NCI-H1417 (cell line): ENCODE data around the gene DYRK1A.

ENCODE experiments used
- DNase-seq, 3 experiments: peaks; one replicate each; lab custom pipeline; 2025; lab: John Stamatoyannopoulos, UW

The DYRK1A gene

DNA sequence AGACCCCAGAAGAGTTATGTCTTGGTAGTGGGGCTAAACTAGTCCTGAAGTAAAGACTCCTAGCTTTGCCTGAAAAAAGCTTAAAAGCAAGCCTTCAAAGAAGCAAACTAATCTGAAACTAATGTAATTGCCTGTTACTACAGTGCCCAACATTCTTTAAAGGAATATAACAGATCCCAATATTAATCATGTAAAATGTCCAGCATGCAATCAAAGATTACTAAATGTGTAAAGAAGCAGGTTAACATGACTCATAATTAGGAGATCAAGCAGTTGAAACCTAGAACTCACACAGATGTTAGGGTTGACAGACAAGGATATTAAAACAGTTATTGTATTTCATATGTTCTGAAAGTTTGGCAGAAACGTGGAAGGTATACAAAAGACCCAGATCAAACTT is 17.8 kb downstream of the DYRK1A start:
- DNase-seq = no peak

DNA sequence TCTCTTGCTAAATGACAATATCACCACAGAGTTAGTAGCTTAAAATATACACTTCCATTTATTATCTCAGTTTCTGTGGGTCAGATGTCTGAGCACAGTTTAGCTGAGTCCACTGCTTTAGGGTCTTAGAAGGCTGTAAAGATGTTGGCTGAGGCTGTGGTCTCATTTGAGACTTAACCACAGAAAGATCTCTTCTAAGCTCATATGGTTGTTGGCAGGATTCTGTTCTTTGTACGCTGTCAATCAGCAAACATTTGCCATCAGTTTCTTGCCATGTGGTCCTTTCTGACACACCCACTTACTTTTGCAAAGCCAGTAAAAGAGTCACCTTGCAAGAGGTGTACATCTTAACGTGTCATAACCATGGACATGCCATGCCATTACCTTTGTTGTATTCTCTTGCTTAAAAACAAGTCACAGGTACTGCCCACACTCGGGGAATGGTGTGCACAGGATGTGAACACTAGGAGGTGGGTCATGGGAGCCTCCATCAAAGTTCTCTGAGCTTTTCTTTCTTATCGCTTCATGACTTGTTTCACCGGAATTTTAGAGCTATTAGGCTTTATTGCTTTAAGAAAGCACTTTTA is 18.7 kb downstream of the DYRK1A start:
- no peak for DNase-seq

DNA sequence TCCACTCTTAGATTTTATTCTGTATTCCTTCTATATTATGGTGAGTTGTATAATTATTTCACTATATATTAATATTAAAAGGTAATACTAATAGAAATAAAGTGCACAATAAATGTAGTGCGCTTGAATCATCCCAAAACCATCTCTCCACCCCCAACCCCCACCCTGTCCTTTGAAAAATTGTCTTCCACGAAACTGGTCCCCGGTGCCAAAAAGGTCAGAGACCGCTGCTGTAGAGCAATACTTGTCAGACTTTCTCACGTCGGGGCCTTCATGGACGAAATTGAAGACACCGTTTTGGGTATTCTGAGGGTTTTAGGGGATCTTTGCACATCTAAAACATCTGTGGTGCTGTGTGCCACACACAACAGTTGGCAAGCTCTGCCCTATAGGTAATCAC is 19.6 kb downstream of the DYRK1A start:
- no peak for DNase-seq

DNA sequence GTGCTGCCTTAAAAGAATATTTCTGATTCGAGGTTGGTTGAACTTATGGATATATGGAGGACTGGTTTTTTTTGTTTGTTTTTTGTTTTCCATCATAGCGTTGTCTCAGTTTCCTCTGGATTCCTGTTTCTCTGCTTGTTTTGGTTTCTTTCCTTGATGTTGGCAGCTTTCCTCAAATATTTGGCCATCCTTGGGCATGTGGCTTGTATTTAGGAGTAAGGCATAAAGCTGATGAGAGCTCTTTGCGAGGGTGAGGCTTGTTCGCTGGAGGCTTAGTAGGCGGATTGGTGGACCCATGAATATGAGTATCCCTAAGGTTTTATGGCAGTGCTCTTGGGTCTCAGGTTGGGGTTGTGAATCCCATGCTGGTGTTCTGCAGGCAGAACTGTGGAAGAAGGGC is 22.9 kb downstream of the DYRK1A start:
- no peak for DNase-seq

DNA sequence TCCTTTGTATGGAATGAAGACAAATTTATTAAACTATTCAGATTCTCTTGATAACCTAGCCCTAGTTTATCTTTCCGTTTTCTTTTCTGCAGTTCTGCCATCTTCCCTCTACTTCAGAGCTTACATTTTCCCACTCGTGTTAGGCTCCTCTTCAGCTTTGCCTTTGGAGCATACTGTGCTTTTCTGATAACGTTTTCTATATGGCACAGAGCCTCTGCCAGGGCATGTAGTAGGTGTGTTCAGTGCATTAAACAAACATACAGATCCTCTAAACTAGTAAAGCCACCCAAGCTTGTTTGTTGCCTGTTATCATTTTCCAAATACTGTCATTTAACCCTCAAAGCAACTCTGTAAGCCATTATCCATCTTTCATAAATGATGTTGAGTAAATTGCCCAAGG is 25.1 kb downstream of the DYRK1A start:
- DNase-seq = no peak

DNA sequence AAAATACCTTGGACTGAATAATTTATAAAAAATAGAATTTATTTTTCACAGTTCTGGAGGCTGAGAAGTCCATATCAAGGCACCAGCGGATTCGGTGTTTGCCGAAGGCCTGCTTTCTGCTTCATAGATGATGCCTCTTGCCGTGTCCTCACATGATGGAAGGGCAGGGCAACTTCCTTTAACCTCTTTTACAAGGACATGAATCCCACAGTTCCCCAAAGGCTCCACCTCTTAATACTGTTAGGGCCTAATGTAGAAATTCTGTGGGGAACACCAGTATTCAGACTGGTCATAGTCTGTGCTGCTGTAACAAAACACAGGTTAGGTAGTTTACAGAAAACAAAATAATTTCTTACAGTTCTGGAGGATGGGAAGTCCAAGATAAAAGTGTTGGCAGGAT is 25.9 kb downstream of the DYRK1A start:
- DNase-seq = no peak

DNA sequence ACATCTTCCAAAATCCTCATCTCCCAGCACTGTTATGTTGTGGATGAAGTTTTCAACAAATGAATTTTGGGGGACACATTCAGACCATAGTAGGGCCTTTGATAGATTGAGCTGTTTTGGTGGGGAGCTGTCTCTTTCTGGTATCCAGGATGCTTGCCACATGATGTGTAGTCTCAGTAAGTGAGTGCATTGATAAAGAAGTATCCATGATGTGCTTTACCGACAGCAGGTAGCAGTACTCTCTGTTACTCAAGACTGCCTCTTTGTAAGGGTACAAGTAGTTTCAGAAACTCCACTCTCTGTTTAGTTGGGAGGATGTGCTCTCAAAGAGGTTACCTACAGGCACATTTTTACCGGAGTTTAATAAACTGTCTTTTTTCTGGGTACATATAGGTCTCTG is 26.5 kb downstream of the DYRK1A start:
- DNase-seq = no peak

DNA sequence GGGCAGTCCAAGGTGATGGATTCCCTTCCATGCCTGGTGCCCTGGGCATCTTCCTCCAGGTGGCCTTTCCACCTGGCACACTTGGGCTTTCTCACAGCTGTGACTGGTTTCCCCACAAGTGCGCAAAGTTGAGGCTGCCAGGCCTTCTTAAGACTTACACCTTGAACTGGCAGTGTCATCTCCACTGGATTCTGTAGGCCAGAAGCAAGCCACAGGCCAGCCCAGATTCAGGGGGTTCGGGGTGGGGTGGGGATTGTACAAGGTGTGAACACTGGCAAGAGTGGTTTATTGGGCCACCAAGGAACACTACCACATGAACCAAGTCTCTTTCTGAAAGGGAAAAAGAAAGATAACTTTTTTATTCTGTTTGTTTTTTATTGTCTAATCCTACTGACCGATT is 27.2 kb downstream of the DYRK1A start:
- DNase-seq = no peak

DNA sequence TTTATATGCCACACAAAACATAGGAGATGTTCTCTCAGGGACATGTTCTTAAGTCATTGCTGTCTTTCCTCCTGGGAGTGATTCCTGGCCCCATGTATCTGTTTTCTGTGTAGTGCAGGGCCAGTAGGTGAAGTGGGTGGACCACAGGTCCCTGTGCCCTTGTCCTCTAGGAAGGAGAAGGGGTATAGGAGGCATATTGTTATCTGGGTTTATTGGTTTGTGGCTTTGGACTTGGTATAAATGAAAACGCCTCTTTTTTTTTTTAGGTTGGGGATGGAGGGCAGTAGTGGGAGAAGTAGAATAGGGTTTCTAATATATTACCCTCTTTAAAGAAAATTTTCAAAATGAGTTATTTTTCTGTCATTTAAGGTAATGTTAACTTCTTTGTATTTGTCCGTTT is 29.4 kb downstream of the DYRK1A start:
- no peak for DNase-seq

DNA sequence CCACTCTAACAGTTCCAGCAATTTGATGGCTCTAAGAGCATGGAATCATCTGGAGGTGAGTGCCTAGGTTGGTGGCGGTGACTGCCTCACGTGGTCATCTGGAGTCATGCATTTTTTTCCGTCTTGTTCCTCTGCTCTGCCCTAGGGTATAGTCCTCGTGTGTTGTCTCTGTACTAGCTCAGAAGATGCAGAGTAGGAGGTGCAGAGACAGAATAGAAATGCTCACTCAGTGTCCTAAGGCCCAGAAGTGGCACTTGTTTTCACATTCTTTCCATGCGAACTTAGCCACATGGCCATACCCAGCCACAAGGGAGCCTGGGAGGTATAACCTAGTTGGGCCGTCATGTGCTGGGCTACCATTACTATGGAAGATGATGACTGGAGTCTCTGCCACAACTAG is 30.3 kb downstream of the DYRK1A start:
- no peak for DNase-seq

DNA sequence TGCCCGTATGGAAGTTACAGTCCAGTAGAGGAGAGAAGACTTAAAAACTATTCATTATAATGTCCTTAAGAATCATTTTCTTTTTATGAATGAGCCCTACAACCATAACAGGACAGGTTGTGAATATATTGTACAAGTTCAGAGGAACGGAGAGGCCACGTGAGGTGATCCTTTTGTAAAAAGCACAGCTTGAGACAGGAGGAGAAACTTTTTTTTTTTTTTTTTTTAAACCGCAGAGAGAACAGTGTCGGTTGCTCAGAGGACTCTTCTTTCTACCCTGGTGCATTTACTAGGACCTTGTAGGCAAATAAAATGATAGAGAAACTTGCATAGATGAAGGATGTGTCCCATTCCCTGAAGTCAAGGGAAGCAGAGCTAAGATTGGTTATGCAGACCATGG is 32.1 kb downstream of the DYRK1A start:
- DNase-seq = no peak

DNA sequence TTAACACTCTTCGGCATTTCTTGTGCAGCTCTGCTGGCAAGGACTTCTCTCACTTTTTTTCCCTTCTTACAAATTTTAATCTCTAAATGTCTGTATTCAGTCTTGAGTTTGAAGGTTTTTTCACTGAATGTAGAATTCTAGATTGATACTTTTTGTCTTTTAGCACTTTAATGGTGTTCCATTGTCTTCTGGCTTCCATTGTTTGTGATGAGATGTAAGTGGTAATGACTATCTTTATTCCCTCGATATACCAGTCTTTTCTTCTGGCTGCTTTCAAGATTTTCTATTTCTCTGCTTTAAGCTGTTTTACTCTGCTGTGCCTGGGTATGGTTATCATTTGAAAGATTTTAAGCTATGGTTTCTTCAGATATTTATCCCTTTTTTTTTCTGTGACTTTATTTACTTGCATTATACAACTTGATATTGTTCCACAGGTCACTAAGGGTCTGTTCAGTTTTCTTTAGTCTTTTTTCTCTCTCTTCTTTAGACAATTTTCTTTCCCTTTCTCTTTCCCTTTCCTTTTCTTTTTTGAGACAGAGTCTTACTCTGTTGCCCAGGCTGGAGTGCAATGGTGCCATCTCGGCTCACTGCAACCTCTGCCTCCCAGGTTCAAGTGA is 35.8 kb downstream of the DYRK1A start:
- peak in 1 of 3 experiments; percentile 5 for DNase-seq

DNA sequence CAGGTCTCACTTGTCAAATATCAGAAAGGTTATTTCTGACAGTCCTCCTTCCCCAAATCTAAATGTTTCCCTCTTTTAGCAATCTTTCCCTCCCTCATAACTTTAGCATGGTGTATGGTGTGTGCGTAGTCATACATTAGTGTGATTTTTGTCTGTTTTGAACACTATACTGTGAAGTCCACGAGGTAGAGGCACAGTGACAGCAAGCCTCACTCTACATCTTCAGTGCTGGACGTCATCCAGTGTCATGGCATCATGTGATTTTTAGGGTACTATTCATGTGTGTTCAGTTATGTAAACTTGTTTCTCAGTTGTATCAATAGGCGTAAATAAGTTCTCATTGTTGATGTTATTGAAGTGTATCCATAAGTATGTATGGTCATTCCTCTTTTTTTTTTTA is 39.1 kb downstream of the DYRK1A start:
- DNase-seq = no peak

DNA sequence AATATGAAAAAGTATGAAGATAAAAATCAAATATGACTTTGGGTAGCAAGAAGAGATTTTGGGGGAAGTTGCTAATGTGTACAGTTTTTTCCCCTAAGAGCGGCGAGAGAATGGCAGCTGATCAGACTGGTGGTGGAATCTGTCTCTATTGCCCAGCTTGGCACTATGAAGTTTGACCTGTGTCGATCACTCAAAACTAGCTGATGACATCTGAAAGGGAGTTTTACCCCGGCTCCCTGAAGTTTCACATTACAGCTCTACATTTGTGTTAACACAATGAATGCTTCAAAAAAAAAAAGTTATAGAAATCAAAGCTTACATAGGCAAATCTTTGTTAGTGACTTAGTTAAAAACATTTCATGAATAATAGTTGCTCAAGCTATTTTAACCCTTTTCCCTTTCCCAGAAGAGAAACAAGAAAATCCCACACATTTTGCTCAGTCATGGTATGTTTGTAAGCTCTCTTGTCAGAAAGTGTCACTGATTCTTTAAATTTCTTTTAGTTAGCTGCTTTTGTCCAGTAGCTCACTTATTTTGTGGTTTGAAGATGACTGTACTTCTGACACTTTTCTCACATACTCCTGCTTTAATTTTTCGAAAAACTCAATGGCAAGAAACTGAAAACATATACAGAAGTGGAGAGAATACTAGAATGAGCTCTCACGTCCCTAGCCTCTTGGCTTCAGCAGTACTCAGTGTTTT is 41.3 kb downstream of the DYRK1A start:
- DNase-seq = no peak

DNA sequence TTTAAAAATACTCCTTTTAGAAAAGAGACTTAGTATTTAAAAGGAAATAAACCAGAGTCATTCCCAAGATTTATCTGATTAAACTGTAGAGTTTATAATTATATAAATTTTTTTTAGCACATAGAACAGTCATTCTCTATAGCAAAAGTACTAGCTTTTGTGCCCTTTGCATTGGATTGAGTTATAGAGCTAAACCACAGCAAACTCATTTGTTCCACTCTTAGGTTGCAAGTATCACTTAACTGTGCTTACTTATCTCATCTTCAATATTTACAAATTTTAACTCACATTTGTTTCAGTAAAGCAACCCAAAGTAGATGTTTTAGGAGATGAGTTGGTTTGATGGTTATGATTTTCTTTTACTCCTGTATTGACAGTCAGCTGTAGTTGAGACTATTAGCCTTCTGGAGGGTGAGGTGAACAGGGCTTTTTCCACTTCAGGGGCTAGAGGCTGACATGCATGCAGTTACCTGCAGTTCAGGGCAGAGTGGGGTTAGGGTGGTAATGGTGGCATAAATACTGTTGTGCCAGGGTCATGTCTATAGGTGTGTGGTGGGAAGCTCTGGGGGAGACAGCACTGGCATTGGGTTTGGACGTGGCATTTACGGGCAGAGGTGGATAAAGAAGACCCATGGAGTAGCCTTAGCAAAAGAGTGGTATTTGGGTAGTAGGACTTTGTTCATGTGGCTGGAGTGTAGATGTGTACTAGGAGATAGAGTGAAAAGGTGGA is 42.1 kb downstream of the DYRK1A start:
- DNase-seq = no peak

DNA sequence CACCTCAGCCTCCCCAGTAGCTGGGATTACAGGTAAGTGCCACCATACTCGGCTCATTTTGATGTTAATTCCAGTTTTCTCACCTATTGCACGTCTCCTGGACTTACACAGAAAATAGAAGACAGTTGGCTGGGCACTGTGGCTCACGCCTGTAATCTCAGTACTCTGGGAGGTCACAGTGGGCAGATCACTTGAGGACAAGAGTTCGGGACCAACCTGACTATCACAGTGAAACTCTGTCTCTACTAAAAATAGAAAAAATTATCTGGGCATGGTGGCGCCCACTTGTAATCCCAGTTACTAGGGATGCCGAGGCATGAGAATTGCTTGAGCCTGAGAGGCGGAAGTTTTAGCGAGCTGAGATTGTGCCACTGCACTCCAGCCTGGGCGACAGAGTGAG is 44.1 kb downstream of the DYRK1A start:
- DNase-seq = no peak

DNA sequence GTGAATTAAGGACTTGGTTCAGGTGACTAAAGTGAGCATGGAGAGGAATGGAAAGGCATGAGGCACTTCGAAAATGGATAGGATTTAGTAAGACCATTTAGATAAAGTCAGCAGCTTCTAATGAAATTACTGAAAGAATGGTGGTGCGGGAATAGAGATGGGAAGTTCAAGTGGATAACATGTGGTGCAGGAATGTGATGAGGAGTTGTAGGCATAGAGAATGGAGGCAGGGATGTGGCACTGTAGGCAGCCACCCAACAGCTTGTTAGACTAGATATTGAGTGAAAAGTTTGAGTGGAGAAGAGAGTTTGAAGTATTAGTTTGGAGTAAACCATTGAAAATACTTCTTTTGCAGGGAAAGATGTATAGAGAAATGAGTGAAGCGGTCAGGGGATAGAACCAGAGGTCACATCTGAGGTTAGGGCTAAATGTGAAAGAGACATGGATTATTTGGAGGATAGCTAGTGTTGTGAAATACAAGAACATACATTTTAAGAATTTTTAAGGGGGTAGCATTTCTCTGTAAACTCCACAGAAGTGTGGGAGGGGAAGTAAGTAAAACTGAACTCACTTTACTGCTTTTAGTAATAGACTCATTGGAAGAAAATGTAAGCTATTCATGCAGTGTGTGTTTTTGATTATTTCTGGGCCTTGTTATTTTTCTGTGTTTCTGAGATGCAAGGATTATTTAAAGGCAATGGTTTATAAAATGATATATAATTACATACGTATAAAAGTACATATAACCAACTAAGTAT is 46.2 kb downstream of the DYRK1A start:
- no peak for DNase-seq

DNA sequence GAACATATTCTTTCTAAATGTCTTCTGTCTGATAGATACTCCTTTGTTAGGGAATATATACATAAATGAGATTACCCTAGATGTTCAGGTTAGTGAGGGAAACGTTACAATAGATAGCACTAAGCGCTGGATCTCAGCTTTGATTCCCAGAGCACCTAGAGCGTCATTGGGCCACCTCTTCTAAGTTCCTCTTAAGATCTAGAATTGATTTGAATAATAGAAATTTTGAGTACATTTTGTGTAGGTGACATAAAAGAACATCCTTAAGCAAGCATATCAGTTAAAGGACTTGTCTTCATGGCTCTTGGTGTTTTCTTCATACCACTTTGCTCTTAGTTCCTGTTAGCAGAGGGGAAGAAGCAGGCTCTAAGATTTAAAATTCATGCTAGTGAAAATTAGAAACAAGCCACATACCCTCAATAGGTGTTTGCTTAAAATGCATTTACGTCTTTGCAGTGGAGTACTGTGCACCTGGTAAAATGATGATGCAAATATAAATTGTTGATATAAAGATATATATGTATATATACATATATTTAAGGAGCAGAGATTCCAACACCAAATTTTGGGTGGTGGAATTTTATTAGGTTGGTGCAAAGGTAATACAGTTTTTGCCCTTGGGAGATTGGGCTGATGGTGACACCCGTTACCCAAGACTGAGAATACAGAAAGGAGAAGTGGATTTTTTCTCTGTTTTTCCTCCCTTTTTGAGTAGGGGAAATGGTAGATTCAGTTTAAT is 47.1 kb downstream of the DYRK1A start:
- no peak for DNase-seq

DNA sequence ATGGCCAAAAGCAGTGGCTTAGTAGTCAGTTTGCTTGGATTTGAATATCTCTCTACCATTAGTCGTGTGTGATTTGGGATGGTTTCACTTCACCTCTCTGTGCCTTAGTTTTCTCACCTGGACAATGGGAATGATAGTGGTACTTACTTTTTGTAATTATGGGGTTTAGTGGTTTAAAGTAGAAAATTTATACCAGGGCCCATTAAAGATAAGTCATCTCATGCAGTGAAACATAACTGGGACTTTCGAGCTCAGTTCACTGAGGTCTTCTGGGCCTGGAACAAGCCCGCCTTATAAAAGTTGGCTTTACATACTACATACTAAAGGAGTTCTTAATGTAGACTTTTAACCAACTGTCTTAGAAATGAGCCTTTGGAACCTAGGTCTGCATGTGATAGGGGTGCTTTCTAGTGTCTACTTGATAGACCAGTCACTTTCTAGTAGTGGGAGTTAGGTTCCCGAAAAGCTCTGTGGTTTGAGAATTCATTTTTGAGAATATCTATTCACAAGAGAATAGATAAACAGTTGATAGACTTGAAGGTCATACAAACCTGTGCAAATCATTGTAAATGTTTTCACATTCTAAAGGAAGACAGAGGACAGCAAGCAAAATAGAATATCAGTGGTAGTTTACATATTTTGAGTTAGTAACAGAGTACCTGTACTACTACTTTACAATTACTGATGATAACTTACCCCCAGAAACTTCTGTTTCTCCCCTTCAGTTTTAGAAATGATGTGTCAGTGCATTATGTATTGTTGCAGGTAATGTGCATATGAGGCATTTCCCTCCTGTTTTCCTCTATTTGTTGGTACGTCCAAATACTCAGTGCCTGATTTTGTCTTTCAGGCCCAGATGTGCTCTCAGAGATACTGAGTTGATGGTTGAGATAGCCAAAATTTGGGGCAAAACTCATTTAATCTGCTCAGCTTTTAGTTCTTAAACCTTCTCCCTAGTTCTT is 48.0 kb downstream of the DYRK1A start:
- no peak for DNase-seq

DNA sequence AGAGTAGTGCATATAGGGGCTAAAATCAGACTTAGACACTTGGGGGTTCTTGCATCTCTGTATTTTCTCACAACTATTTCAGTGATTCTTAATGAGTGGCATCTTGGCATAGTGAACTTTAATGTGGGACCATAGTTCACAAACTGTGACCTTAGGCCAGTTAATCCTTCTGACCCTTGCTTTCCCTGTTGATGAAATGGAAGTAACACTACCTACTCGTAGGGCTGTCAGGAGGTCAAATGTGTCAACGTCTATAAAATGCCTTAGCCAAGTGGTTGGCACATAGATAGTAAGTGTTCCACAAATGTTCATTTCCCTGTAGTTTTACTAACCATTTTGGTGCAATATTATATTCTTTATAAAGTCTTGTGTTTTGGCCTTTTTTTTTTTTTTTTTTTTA is 49.4 kb downstream of the DYRK1A start:
- no peak for DNase-seq
